ENCODE results near the gene TMEM132A. TPM values are rescaled to one million over a fixed set of nuclear protein-coding genes. Genes with fewer than 3 reads are reported as not detected.

TMEM132A gene
- total RNA-seq, 6 experiments from 2014 or later, result 0.76 to 4.2 (median 1.7) TPM

GRCh38 chr11:60918251-60918938, 5.9 kb upstream of the TMEM132A start:
- no peak for TF ChIP-seq POLR2A (IDR thresholded peaks at IDR 0.05)
- no peak for TF ChIP-seq CTCF (IDR thresholded peaks at IDR 0.05)
- DNase-seq (no peak), ATAC-seq (no peak)
- H3K4me3 ChIP-seq, result no peak overlapping the region
- H3K27me3 ChIP-seq, result no peaks in the 10 kb centered on the region
- no peak overlapping the region for H3K27ac ChIP-seq
- 72% methylated on average over 4 of the region's 4 CpGs for WGBS (ENCODE audit: insufficient coverage, low coverage, low lambda C conversion rate, missing lambda C conversion rate)
- H3K4me1 ChIP-seq, result peaks cover 0 to 7% (median 0%) of the 10 kb centered on the region in 4 donors
- H3K36me3 ChIP-seq, result peaks cover 0 to 27% (median 14%) of the 10 kb centered on the region in 4 donors
- no peaks in the 10 kb centered on the region for H3K9me3 ChIP-seq
- intact Hi-C loops (cut with DNase I), result no loop called here

GRCh38 chr11:60918939-60919265, 5.4 kb upstream of the TMEM132A start:
- no peaks in the 10 kb centered on the region for H3K9me3 ChIP-seq
- intact Hi-C loops (cut with DNase I), result no loop called here
- peaks cover 0 to 27% (median 14%) of the 10 kb centered on the region in 4 donors for H3K36me3 ChIP-seq
- no peak for ATAC-seq
- no peaks in the 10 kb centered on the region for H3K27me3 ChIP-seq
- 22% methylated on average over 1 of the region's 2 CpGs for WGBS (ENCODE audit: insufficient coverage, low coverage, low lambda C conversion rate, missing lambda C conversion rate)
- H3K4me1 ChIP-seq, result peaks cover 0 to 6% (median 0%) of the 10 kb centered on the region in 4 donors
- no peak for DNase-seq
- H3K4me3 ChIP-seq, result no peak overlapping the region
- TF ChIP-seq POLR2A (IDR thresholded peaks at IDR 0.05) (no peak), CTCF (IDR thresholded peaks at IDR 0.05) (no peak)
- no peak overlapping the region for H3K27ac ChIP-seq

GRCh38 chr11:60919320-60919719, 4.9 kb upstream of the TMEM132A start:
- no peak for DNase-seq
- Histone ChIP-seq H3K27ac (no peak overlapping the region), H3K4me3 (no peak overlapping the region), H3K36me3 (peaks cover 0 to 27% (median 14%) of the 10 kb centered on the region in 4 donors), H3K9me3 (no peaks in the 10 kb centered on the region), H3K4me1 (peaks cover 0 to 11% (median 0%) of the 10 kb centered on the region in 4 donors), H3K27me3 (no peaks in the 10 kb centered on the region)
- TF ChIP-seq CTCF (IDR thresholded peaks at IDR 0.05) (no peak), POLR2A (IDR thresholded peaks at IDR 0.05) (no peak)
- WGBS (ENCODE audit: insufficient coverage, low coverage, low lambda C conversion rate, missing lambda C conversion rate), result 50% methylated on average over 1 of the region's 1 CpG
- intact Hi-C loops (cut with DNase I), result no loop called here
- ATAC-seq, result no peak

GRCh38 chr11:60919956-60920355, 4.3 kb upstream of the TMEM132A start:
- Histone ChIP-seq H3K4me3 (no peak overlapping the region), H3K4me1 (peaks cover 0 to 10% (median 0%) of the 10 kb centered on the region in 4 donors), H3K27ac (no peak overlapping the region), H3K9me3 (no peaks in the 10 kb centered on the region), H3K36me3 (peaks cover 0 to 27% (median 14%) of the 10 kb centered on the region in 4 donors), H3K27me3 (no peaks in the 10 kb centered on the region)
- WGBS (ENCODE audit: insufficient coverage, low coverage, low lambda C conversion rate, missing lambda C conversion rate), result 84% methylated on average over 2 of the region's 2 CpGs
- no peak for ATAC-seq
- TF ChIP-seq POLR2A (IDR thresholded peaks at IDR 0.05), result no peak
- no peak for DNase-seq
- intact Hi-C loops (cut with DNase I), result no loop called here

- H3K4me3 ChIP-seq, result no peak overlapping the region
- peaks cover 0 to 27% (median 14%) of the 10 kb centered on the region in 4 donors for H3K36me3 ChIP-seq
- H3K27me3 ChIP-seq, result no peaks in the 10 kb centered on the region
- peaks cover 0 to 11% (median 0%) of the 10 kb centered on the region in 4 donors for H3K4me1 ChIP-seq
- TF ChIP-seq POLR2A (IDR thresholded peaks at IDR 0.05) (no peak), CTCF (IDR thresholded peaks at IDR 0.05) (no peak)
- H3K27ac ChIP-seq, result no peak overlapping the region
- DNase-seq (no peak), ATAC-seq (no peak)
- intact Hi-C loops (cut with DNase I), result no loop called here
- 96% methylated on average over 11 of the region's 11 CpGs for whole genome bisulfite sequencing (ENCODE audit: insufficient coverage, low coverage, low lambda C conversion rate, missing lambda C conversion rate)
- H3K9me3 ChIP-seq, result no peaks in the 10 kb centered on the region
Observed at GRCh38 chr11:60921259-60921658, 3.0 kb upstream of the TMEM132A start.
